ENCODE results near the gene KIF18A. TPM values are rescaled to one million over a fixed set of nuclear protein-coding genes. Genes with fewer than 3 reads are reported as not detected.

Gene KIF18A
- total and polyA plus RNA-seq, 2 of the 13 experiments (the other 11 are each of a cell fraction or from before 2014, with no cell fraction given): 3.4 to 14.4 TPM

- TF ChIP-seq ZNF609 (CRISPR knock-in tag; IDR thresholded peaks at IDR 0.05; ENCODE audit: borderline replicate concordance): no peak
These were observed 111.9 kb downstream of the KIF18A start (continued) for GRCh38 chr11:27996066-27996465.

GRCh38 chr11:27995083-27995482 is 112.9 kb downstream of the KIF18A start:
- intact Hi-C loops (cut with micrococcal nuclease; ENCODE audit: unreplicated experiment): no loop called here
- Histone ChIP-seq H3K27ac (ENCODE audit: extremely low read length, insufficient read depth, low read length) (no peak overlapping the region), H3K4me2 (ENCODE audit: low read depth, low read length) (no peak overlapping the region)
- TF ChIP-seq KDM6A (CRISPR knock-in tag; IDR thresholded peaks at IDR 0.05; ENCODE audit: low read depth): no peak
- TF ChIP-seq SRSF1 (optimal IDR thresholded peaks at IDR 0.05; ENCODE audit: low read depth, low read length): no peak
- TF ChIP-seq ZNF609 (CRISPR knock-in tag; IDR thresholded peaks at IDR 0.05; ENCODE audit: borderline replicate concordance): no peak
- TF ChIP-seq ZNF205 (CRISPR knock-in tag; IDR thresholded peaks at IDR 0.05): no peak
- TF ChIP-seq SP140L (CRISPR knock-in tag; IDR thresholded peaks at IDR 0.05; ENCODE audit: borderline replicate concordance): no peak
- TF ChIP-seq RBAK (CRISPR knock-in tag; IDR thresholded peaks at IDR 0.05): no peak
- TF ChIP-seq MZF1 (CRISPR knock-in tag; IDR thresholded peaks at IDR 0.05; ENCODE audit: borderline replicate concordance): no peak
- TF ChIP-seq ZFX (CRISPR knock-in tag; IDR thresholded peaks at IDR 0.05; ENCODE audit: low read depth): no peak
- TF ChIP-seq MED1 (CRISPR knock-in tag; IDR thresholded peaks at IDR 0.05): no peak
- no peak for TF ChIP-seq HMG20B (CRISPR knock-in tag; conservative IDR thresholded peaks at IDR 0.05)
- TF ChIP-seq ZNF704 (CRISPR knock-in tag; IDR thresholded peaks at IDR 0.05; ENCODE audit: borderline replicate concordance): no peak
- TF ChIP-seq CCAR2 (optimal IDR thresholded peaks at IDR 0.05; ENCODE audit: low read depth, low read length): no peak
- TF ChIP-seq CHD4 (IDR thresholded peaks at IDR 0.05; ENCODE audit: borderline replicate concordance, low read length): no peak

More at GRCh38 chr11:27995083-27995482, 112.9 kb downstream of the KIF18A start:
- no TSS peak for BruUV-seq (replicated peaks)
- DNase-seq (ENCODE audit: low spot score) (no peak), FAIRE-seq (no peak), ATAC-seq (no peak)
- Histone ChIP-seq H3K9ac (ENCODE audit: insufficient read depth, low read depth, low read length) (no peak overlapping the region), H3K9me3 (ENCODE audit: low read length) (peaks cover 19% of the 10 kb centered on the region), H2AFZ (ENCODE audit: low read length) (no peak overlapping the region), H3K4me3 (replicated peaks in 1 of 3; ENCODE audit: insufficient read depth in 1 of 3, low read depth in 2 of 3, low read length in 3 of 3) (no peak overlapping the region), H3K36me3 (replicated peaks in 1 of 2; ENCODE audit: control insufficient read depth in 1 of 2, insufficient read depth in 2 of 2, low read length in 2 of 2) (no peaks in the 10 kb centered on the region), H3K4me1 (ENCODE audit: insufficient read depth, low read length) (no peaks in the 10 kb centered on the region), H4K20me1 (ENCODE audit: insufficient read depth, low read length) (no peaks in the 10 kb centered on the region), H3K79me2 (ENCODE audit: insufficient read depth, low read length) (no peaks in the 10 kb centered on the region), H3K27me3 (ENCODE audit: control insufficient read depth in 1 of 2, insufficient read depth in 2 of 2, low read length in 2 of 2) (no peaks in the 10 kb centered on the region)
- POLR2A ChIA-PET: no interaction called here
- CTCF ChIA-PET (ENCODE audit: low intra/inter-chr PET ratio, low total read pairs): no interaction called here
- WGBS (ENCODE audit: low lambda C conversion rate): 36% methylated on average over 3 of the region's 3 CpGs
- in situ Hi-C loops (cut with HindIII; ENCODE audit: extremely low pct_ligation_motif_present, low pct_unique_long_range_greater_than_20kb): no loop called here
